HG03103 (cell line): ENCODE results near the gene CRAT.
A peak's percentile ranks its signal among the peaks of the same experiment; 100 is the strongest.

Experiments
- ATAC-seq: cut with Tn5 transposase; IDR thresholded peaks from one replicate; pipeline ENCODE4 v1.9.1; 2021; ENCODE audit warnings: low read depth; ENCODE audit not compliant: unreplicated experiment

CRAT gene

GRCh38 chr9:129110740-129111527 lies at the start of gene CRAT, which contains the start of gene PTPA:
CRAT (minus strand) TSS chr9:129110793; CDS start chr9:129110509, 284 bp downstream.
PTPA (plus strand) TSS chr9:129111415; CDS start chr9:129111601, 186 bp downstream.
- peak; percentile 68 for ATAC-seq

GRCh38 chr9:129156163-129156562 lies 45.6 kb upstream of the CRAT start:
- no peak for ATAC-seq

- ATAC-seq = no peak
Measured at GRCh38 chr9:129154866-129155477, 44.4 kb upstream of the CRAT start.

GRCh38 chr9:129151469-129151868 lies 40.9 kb upstream of the CRAT start:
- no peak for ATAC-seq

- ATAC-seq = no peak
Measured at GRCh38 chr9:129150672-129151211, 40.1 kb upstream of the CRAT start.

- ATAC-seq = no peak
Measured at GRCh38 chr9:129150122-129150521, 39.5 kb upstream of the CRAT start.

GRCh38 chr9:129149442-129149841 lies 38.8 kb upstream of the CRAT start:
- no peak for ATAC-seq

- no peak for ATAC-seq
Measured at GRCh38 chr9:129148463-129149204, 38.0 kb upstream of the CRAT start.

GRCh38 chr9:129146441-129146941 lies 35.9 kb upstream of the CRAT start:
- ATAC-seq = no peak

- no peak for ATAC-seq
Measured at GRCh38 chr9:129145841-129146292, 35.3 kb upstream of the CRAT start.

- ATAC-seq = no peak
Measured at GRCh38 chr9:129145316-129145715, 34.7 kb upstream of the CRAT start.

GRCh38 chr9:129143031-129143927 lies 32.7 kb upstream of the CRAT start:
- ATAC-seq = no peak

- no peak for ATAC-seq
Measured at GRCh38 chr9:129142138-129142935, 31.7 kb upstream of the CRAT start.

- ATAC-seq = no peak
Measured at GRCh38 chr9:129141066-129142041, 30.8 kb upstream of the CRAT start.

- peak; percentile 9 for ATAC-seq
Measured at GRCh38 chr9:129140397-129141065, 29.9 kb upstream of the CRAT start.

- ATAC-seq = peak; percentile 52
Measured at GRCh38 chr9:129139993-129140396, 29.4 kb upstream of the CRAT start.
